Stimulated activated CD4-positive, alpha-beta T cell treated with anti-CD3 and anti-CD28 coated beads, Interleukin-2, amount 100 ng/mL, for 48 hours (primary cell): ENCODE measurements around the gene CNN3.

Source experiments
- DNase-seq, 2 donors: peaks; one replicate each; pipeline ENCODE4 v3.0.0-alpha.2; 2020

CNN3 gene

GRCh38 chr1:94887106-94887505, 39.8 kb downstream of the CNN3 start:
- no peak for DNase-seq

DNA sequence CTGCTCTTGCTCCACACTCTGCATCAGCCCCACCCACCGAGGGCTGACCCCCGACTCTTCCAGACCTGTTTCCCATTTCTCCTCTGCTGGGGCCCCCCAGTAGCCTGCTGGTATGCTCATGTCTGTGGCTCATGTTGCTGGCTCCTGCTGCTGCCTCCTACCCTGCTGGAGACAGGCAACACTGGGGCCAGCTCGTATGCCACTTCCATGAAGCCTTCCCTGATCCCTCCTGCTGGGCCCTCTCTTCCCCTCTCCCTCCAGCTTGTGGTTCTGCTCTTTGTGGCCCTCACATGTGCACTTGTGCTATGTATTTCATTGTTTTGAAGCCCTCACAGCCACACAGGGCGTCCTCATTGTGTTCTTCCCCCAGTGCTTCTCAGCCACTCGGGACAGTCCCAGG, 40.5 kb downstream of the CNN3 start:
- DNase-seq: no peak

GRCh38 chr1:94884507-94884906, 42.4 kb downstream of the CNN3 start:
- no peak for DNase-seq

DNA sequence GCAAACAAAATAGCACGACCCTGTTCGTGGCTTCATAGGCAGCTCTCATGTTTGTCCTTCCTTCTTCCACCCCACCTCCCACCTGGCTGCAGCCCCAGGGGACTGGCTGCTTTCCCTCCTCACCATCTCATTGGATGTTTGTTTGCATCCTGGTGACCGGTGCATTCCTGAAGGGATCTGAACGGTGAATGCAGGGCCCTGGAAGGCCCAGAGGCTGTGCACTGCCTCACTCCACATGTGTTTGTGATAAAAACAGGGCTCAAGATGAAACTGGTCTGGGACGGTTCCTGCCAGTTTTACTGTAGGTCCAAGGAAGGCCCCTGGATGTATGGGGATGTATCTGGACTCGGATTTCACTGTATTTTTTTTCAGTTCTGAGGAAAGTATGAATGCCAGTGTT, 42.8 kb downstream of the CNN3 start:
- no peak for DNase-seq

- no peak for DNase-seq
These were observed 43.2 kb downstream of the CNN3 start for GRCh38 chr1:94883691-94884090.

DNA sequence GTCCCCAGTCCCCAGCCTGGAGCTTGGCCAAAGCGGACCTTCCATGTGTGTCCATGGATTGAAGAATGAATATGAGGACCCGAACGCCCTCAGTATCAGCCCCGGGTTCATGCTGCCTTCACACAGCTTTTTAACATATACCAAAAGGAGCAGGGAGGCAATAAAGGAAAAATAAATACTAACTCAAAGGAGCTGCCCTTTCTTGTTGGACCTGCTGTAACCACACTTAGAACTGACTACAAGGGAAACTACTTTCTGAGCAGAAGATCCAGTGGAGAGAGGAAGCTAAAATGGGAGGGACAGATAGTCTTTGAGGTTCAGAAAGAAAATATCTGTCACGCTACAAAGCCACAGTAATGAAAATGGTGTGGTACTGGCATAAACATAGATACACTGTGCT, 48.6 kb downstream of the CNN3 start:
- DNase-seq: no peak

- DNase-seq: no peak
These were observed 50.5 kb downstream of the CNN3 start for GRCh38 chr1:94876362-94876761.

GRCh38 chr1:94875794-94876193, 51.1 kb downstream of the CNN3 start:
- no peak for DNase-seq

- DNase-seq: no peak
These were observed 52.5 kb downstream of the CNN3 start for GRCh38 chr1:94874423-94874822.

DNA sequence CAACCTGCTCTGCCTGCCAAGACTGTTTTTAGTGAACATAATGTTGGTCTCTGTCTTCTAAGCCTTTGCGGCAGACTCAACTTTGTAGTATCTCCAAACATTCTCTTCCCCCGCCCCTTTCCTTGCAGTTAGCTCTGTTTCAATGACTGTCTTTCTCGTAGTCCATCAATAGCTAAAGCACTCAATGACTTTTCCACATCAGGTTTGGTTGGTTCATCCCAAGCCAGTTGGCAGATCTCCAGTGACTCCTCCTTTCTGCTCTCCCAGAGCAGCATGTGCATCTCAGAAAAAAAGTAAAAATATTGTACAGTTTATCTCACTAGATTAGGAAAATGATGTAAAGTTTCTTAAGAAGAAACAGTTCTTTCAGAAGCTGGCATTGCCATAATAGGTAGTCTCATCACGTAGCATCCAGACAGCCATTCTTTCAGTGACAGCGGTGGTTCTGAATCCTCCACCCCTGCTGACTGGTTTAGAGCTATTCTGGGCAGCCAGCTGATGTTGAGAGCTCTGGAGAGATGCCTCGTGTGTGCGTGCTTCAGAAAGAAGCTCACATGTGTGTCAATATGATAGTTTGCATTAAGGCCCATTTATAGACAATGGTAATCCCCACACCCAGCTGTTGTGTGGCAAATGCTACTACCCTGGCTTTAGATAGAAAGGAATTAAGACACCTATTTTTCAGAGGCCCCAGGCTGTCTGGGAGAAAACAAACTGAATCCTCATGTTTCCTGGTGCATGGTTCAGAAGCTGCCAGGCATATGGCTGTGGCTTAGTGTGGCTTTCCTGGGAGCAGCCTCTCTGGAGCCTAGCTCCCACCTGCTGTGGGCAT, 53.2 kb downstream of the CNN3 start:
- DNase-seq: no peak

GRCh38 chr1:94872771-94873495, 54.0 kb downstream of the CNN3 start:
- no peak for DNase-seq

DNA sequence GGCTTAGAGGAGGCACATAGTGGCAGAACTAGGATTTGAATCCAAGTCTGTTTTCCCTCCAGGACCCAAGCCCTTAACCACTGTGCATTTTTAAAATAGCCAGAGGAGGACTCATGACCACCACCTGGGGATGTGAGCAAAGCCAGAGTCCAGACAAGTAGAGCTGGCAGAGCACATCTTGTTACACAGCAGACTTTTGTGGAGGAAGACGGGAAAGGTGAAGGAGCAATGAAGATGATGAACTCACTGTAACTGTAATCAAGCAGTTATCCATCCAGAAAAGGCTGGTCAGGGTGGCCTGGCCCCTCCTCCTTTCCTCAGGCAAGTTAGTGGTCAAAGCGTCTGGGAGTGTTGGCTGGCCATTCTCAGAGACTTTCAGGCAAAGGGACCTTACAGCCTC, 55.9 kb downstream of the CNN3 start:
- DNase-seq: no peak

DNA sequence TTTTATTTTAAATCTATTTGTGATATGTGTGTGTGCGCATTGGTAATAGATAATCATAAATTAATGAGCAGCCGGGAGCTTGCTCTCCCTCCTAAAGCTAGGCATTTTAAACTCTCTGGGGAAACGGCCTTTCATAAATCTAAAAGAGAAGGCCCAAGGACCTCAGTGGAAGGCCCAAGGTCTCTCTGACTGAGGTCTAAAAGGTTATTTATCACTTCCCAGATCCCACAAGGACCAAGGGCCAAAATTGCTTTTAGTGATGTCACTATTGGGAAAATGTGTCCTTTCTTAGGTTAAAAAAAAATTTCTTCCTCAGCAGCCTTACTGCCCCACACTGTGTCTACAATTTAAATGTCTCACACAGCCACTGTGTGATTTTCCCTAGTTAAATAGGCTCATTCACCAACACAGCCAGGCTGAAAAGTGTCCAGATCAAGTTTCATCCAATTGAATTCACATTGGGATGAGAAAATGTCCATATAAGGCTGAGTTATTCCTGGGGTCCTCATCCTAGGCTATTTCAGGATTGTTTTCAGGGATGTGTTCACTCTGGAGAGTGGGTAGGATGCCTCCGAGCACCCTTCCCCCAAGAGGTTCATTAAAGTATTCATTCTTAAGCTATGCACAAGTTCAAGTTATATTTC, 60.6 kb downstream of the CNN3 start:
- DNase-seq: no peak

DNA sequence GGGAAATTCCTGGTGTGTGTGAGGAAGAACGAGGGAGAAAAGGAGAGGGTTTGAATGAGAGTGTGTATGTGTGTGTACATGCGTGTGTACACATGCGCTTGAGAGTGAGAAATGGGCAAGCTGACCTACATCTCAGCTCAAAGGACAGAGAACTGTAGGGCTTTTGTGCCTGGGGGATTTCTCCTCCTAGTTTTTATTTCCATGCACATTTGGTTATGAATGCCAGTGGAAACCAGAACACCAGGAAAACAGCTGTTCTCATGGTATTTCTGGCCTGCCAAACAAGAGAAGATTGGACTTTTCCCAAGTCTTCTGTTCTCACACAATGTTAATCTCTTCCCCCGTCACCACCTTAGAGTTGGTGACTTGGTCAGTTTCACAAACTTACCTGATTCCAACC, 61.5 kb downstream of the CNN3 start:
- no peak for DNase-seq

GRCh38 chr1:94864821-94865220, 62.1 kb downstream of the CNN3 start:
- no peak for DNase-seq

- DNase-seq: no peak
These were observed 63.0 kb downstream of the CNN3 start for GRCh38 chr1:94863919-94864318.

DNA sequence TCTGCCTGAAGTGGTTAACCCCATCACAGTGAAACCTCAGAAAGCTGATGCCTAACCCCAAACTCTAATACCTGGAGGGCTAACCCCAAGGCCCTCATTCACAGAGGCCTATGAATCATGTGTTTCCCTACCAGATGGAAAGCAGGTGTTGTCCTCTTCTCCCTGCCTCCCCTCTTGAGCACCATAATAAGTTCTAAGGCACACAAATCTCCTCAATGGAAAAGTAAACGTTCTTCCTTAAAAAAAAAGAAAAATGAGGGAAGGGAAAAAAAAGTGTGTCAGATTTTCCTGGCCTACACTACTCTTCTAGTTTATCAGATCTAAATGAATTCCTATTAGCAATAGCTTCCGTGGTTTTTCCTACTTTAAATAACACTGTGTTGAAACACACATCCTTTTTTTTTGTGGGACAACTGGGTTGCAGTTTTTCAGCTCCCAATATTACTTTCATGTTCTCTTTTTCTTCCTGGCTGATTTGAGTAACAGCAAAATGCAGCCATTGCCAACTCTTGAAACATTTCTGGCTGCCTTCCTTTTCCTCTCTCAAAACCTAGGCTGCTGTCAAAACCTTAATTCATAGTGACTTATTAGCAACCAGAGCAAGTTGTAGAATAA, 63.5 kb downstream of the CNN3 start:
- DNase-seq: no peak

DNA sequence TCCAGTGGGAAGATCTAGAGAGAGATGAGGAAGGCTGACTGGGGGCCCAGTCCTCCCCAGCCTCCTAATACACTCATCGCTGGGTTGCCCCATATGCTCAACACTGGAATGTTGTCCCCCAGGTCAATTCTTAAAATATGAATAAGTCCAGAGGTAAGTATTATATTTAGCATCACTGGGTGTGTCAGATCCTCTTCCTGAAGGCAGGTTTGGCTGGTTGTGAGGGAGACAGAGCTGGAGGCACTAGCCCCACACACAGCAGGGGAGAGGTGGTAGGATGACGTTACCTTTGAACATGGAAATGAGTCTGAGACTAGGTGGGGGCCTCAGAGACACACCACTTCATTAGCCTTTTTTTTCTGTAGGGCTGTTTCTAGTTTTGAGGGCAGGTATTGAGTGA, 64.2 kb downstream of the CNN3 start:
- no peak for DNase-seq

GRCh38 chr1:94859174-94859573, 67.7 kb downstream of the CNN3 start:
- no peak for DNase-seq

GRCh38 chr1:94858276-94858675, 68.6 kb downstream of the CNN3 start:
- DNase-seq: no peak

- no peak for DNase-seq
These were observed 70.0 kb downstream of the CNN3 start for GRCh38 chr1:94856868-94857267.

DNA sequence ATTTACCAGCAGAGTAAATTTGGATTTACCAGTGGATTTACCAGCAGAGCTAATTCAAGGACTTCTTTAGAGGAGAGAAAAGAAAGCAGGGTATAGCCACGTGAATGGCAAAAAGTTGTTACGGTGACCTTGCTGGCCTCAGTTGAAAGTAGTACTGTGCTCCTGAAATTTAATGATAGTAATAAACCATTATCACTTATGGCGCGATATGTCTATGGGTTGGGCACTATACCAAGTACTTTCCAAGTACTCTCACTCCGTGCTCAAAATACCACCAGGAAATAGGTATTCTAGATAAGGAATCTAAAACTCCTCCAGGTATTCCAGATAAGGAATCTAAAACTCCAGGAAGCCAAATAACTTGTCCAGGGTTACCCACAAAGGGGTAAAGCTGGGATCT, 70.9 kb downstream of the CNN3 start:
- DNase-seq: no peak

DNA sequence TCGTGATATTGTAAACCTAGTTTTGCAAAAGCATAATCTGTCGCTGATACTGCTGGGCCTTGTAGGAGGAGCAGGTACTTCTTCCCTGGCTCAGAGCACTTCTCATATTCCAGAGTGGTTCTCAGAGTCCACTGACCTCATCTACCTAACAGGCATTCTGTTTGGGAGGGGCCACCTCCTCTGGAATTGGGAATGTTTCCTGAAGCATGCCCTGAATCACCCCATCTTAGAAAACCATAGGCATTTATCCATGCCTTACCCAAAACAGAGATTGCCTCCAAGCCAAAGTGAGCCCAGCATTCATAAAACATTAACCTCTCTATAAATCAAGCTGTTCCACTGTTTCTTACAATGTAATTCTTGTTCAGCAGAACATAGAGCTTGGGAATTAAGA, 71.6 kb downstream of the CNN3 start:
- DNase-seq: no peak
